Activated gamma-delta T cell treated with anti-CD3 and anti-CD28 coated beads, Interleukin-2, amount 50 U/mL, for 16 hours (primary cell): ENCODE results near the gene LRRC27.

Experiments
- DNase-seq: peaks from one replicate; pipeline ENCODE4 v3.0.0-alpha.2; 2020; ENCODE audit warnings: low read depth

LRRC27 gene

GRCh38 chr10:132390921-132391675 lies 59.1 kb downstream of the LRRC27 start:
- DNase-seq, result no peak

GRCh38 chr10:132391676-132392020 lies 59.7 kb downstream of the LRRC27 start:
- no peak for DNase-seq

- DNase-seq, result no peak
Measured at GRCh38 chr10:132392184-132392800, 60.3 kb downstream of the LRRC27 start.

- DNase-seq, result no peak
Measured at GRCh38 chr10:132392811-132393694, 61.1 kb downstream of the LRRC27 start.

- no peak for DNase-seq
Measured at GRCh38 chr10:132393695-132394181, 61.7 kb downstream of the LRRC27 start.

- no peak for DNase-seq
Measured at GRCh38 chr10:132394201-132394811, 62.3 kb downstream of the LRRC27 start.

GRCh38 chr10:132394936-132395703 lies 63.1 kb downstream of the LRRC27 start:
- no peak for DNase-seq

- no peak for DNase-seq
Measured at GRCh38 chr10:132395704-132396493, 63.9 kb downstream of the LRRC27 start.

GRCh38 chr10:132396494-132397035 lies 64.6 kb downstream of the LRRC27 start:
- DNase-seq, result peak; percentile 44

GRCh38 chr10:132397036-132397541 lies 65.1 kb downstream of the LRRC27 start, which contains the start of gene PWWP2B:
PWWP2B (plus strand) TSS chr10:132397200; CDS start chr10:132397227, 27 bp downstream.
- DNase-seq, result peak; percentile 23

GRCh38 chr10:132397671-132398565 lies 65.9 kb downstream of the LRRC27 start:
- DNase-seq, result no peak

- no peak for DNase-seq
Measured at GRCh38 chr10:132398566-132398991, 66.6 kb downstream of the LRRC27 start.

GRCh38 chr10:132399117-132400035 lies 67.4 kb downstream of the LRRC27 start:
- no peak for DNase-seq

- no peak for DNase-seq
Measured at GRCh38 chr10:132400041-132400546, 68.1 kb downstream of the LRRC27 start.

- no peak for DNase-seq
Measured at GRCh38 chr10:132400547-132401151, 68.7 kb downstream of the LRRC27 start.

GRCh38 chr10:132401401-132402118 lies 69.6 kb downstream of the LRRC27 start:
- DNase-seq, result no peak
